Astrocyte of the cerebellum (primary cell): ENCODE data around the gene ARFGEF3.
"Not testable (repeated sequence)": the region's sequence is repeated elsewhere in the genome, so short reads cannot be mapped to it uniquely, and the experiment has no call there.

Experiments used
- DNase-seq: peaks from one replicate; pipeline ENCODE4 v3.0.0-alpha.2; 2011; ENCODE audit warnings: low read depth
- H3K4me3 ChIP-seq: 2 replicates; pipeline ENCODE4 v1.5.1; 2011; ENCODE audit warnings: mild to moderate bottlenecking, low read depth, low read length, moderate library complexity
- CTCF ChIP-seq: IDR thresholded peaks from 2 replicates; pipeline ENCODE4 v1.5.1; 2012; ENCODE audit warnings: low read length, low read depth, moderate library complexity, mild to moderate bottlenecking; ENCODE audit errors: missing control alignments
- in situ Hi-C: cut with HindIII; loops from 2 replicates; pipeline ENCODE4 v1.10.0; 2017; ENCODE audit warnings: low sequenced_read_pairs

Gene ARFGEF3

GRCh38 chr6:138206862-138207261 is 45.1 kb downstream of the ARFGEF3 start:
- DNase-seq: no peak
- H3K4me3 ChIP-seq: no peak overlapping the region
- no peak for TF ChIP-seq CTCF
- in situ Hi-C loops: no loop called here

- DNase-seq: no peak
- H3K4me3 ChIP-seq: no peak overlapping the region
- TF ChIP-seq CTCF: no peak
- in situ Hi-C loops: no loop called here
Observed at GRCh38 chr6:138211048-138211581, 49.4 kb downstream of the ARFGEF3 start.

GRCh38 chr6:138211601-138212000 is 49.9 kb downstream of the ARFGEF3 start:
- no peak for TF ChIP-seq CTCF
- DNase-seq: no peak
- no peak overlapping the region for H3K4me3 ChIP-seq
- in situ Hi-C loops: no loop called here

GRCh38 chr6:138212530-138212929 is 50.8 kb downstream of the ARFGEF3 start:
- DNase-seq, H3K4me3 ChIP-seq, in situ Hi-C loops: not testable (repeated sequence)

GRCh38 chr6:138215093-138215782 is 53.5 kb downstream of the ARFGEF3 start:
- DNase-seq: no peak
- no peak overlapping the region for H3K4me3 ChIP-seq
- no peak for TF ChIP-seq CTCF
- in situ Hi-C loops: no loop called here

- in situ Hi-C loops: no loop called here
- DNase-seq: no peak
- TF ChIP-seq CTCF: no peak
- H3K4me3 ChIP-seq: no peak within 1 kb of the TSS
Observed at GRCh38 chr6:138218449-138218848, 56.7 kb downstream of the ARFGEF3 start, which contains the start of gene PBOV1. Gene PBOV1 (minus strand): TSS chr6:138218491. CDS start chr6:138218395, 96 bp downstream.

- in situ Hi-C loops: no loop called here
- no peak for DNase-seq
- H3K4me3 ChIP-seq: no peak overlapping the region
- no peak for TF ChIP-seq CTCF
Observed at GRCh38 chr6:138219398-138219797, 57.7 kb downstream of the ARFGEF3 start.
